ENCODE data around the gene ADGRG3.

ADGRG3 gene

GRCh38 chr16:57640612-57641011, 27.5 kb upstream of the ADGRG3 start:
- DNase-seq (ENCODE audit: low read depth), result no peak
- H3K4me3 ChIP-seq (ENCODE audit: control insufficient read depth, low read depth, low read length), result no peak overlapping the region
- TF ChIP-seq CTCF (IDR thresholded peaks at IDR 0.05; ENCODE audit: control insufficient read depth, insufficient read depth, low read depth, low read length, missing control alignments), result no peak

- no peak overlapping the region for H3K4me3 ChIP-seq (ENCODE audit: control insufficient read depth, low read depth, low read length)
- no peak for DNase-seq (ENCODE audit: low read depth)
- TF ChIP-seq CTCF (IDR thresholded peaks at IDR 0.05; ENCODE audit: control insufficient read depth, insufficient read depth, low read depth, low read length, missing control alignments), result no peak
Observed at GRCh38 chr16:57642160-57643135, 25.7 kb upstream of the ADGRG3 start.

- DNase-seq (ENCODE audit: low read depth), result peak; percentile 45
- H3K4me3 ChIP-seq (ENCODE audit: control insufficient read depth, low read depth, low read length), result no peak overlapping the region
- TF ChIP-seq CTCF (IDR thresholded peaks at IDR 0.05; ENCODE audit: control insufficient read depth, insufficient read depth, low read depth, low read length, missing control alignments), result no peak
Observed at GRCh38 chr16:57643147-57643874, 24.8 kb upstream of the ADGRG3 start.

GRCh38 chr16:57643910-57644309, 24.2 kb upstream of the ADGRG3 start:
- TF ChIP-seq CTCF (IDR thresholded peaks at IDR 0.05; ENCODE audit: control insufficient read depth, insufficient read depth, low read depth, low read length, missing control alignments), result no peak
- DNase-seq (ENCODE audit: low read depth), result no peak
- H3K4me3 ChIP-seq (ENCODE audit: control insufficient read depth, low read depth, low read length), result no peak overlapping the region

GRCh38 chr16:57644383-57645014, 23.6 kb upstream of the ADGRG3 start:
- H3K4me3 ChIP-seq (ENCODE audit: control insufficient read depth, low read depth, low read length), result no peak overlapping the region
- no peak for TF ChIP-seq CTCF (IDR thresholded peaks at IDR 0.05; ENCODE audit: control insufficient read depth, insufficient read depth, low read depth, low read length, missing control alignments)
- DNase-seq (ENCODE audit: low read depth), result no peak

GRCh38 chr16:57645169-57645568, 22.9 kb upstream of the ADGRG3 start:
- no peak overlapping the region for H3K4me3 ChIP-seq (ENCODE audit: control insufficient read depth, low read depth, low read length)
- no peak for DNase-seq (ENCODE audit: low read depth)
- TF ChIP-seq CTCF (IDR thresholded peaks at IDR 0.05; ENCODE audit: control insufficient read depth, insufficient read depth, low read depth, low read length, missing control alignments), result no peak
